A549 (cell line): ENCODE measurements around the gene SUPT3H. TPM values are rescaled to one million over a fixed set of nuclear protein-coding genes. Genes with fewer than 3 reads are reported as not detected.
"Not testable (repeated sequence)": the region's sequence is repeated elsewhere in the genome, so short reads cannot be mapped to it uniquely, and the experiment has no call there.

Experiments
- ATAC-seq, 2 experiments: fragments of 200-7000 bp in 1 of 2; fragments of >200 bp in 1 of 2; cut with Nextera tagmentation in 1 of 2; cut with Tn5 transposase in 1 of 2; 3 replicates each; pipeline versions ENCODE4 v1.8.0 to v1.9.1; 2018 to 2020; ENCODE audit warnings: mild to moderate bottlenecking in 1 of 2, moderate library complexity in 1 of 2
- CTCF ChIA-PET: fragments of 300-600 bp; sonication (Branson Sonifier 250); formaldehyde crosslinking; extraction: SDS; loops from one replicate; lab custom pipeline; 2021; ENCODE audit warnings: antibody characterized with exemption, inconsistent platforms; lab: Yijun Ruan, JAX
- POLR2A ChIA-PET: fragments of 350-600 bp; formaldehyde crosslinking; extraction: SDS; loops from one replicate; lab custom pipeline; 2021; ENCODE audit warnings: antibody characterized with exemption, inconsistent platforms; lab: Yijun Ruan, JAX
- DNase-seq, 2 experiments: peaks; one replicate each; pipeline versions ENCODE4 v3.0.0 to v3.0.0-alpha.2; 2011 to 2016; ENCODE audit warnings: low read depth in 1 of 2, low spot score in 1 of 2
- FAIRE-seq: peaks from 2 replicates; lab custom pipeline; 2011; peaks lifted over from hg19 to GRCh38; lab: Jason Lieb, UNC
- H3K27ac ChIP-seq, 2 experiments: fragments of >200 bp; sonication (Bioruptor Twin); formaldehyde crosslinking; 3 replicates each; pipeline ENCODE4 v1.5.1; 2016 to 2017
- H3K4me1 ChIP-seq: fragments of >200 bp; sonication (Bioruptor Twin); formaldehyde crosslinking; 3 replicates; pipeline ENCODE4 v1.6.1; 2016
- H3K4me2 ChIP-seq: fragments of >200 bp; sonication (Bioruptor Twin); formaldehyde crosslinking; 3 replicates; pipeline ENCODE4 v1.6.1; 2016
- H3K4me3 ChIP-seq: fragments of >200 bp; sonication (Bioruptor Twin); formaldehyde crosslinking; 3 replicates; pipeline ENCODE4 v1.5.1; 2016
- H3K9me3 ChIP-seq: fragments of >200 bp; sonication (Bioruptor Twin); formaldehyde crosslinking; 3 replicates; pipeline ENCODE4 v1.6.1; 2016
- BHLHE40 ChIP-seq: IDR thresholded peaks from 2 replicates; pipeline ENCODE4 v1.6.1; 2012; ENCODE audit warnings: low read depth, low read length, inconsistent platforms
- CBX2 ChIP-seq: fragments of 200-600 bp; sonication (generic); IDR thresholded peaks from 2 replicates; pipeline ENCODE4 v1.6.1; 2016; ENCODE audit warnings: low read depth, mild to moderate bottlenecking, borderline replicate concordance
- CBX8 ChIP-seq: fragments of 200-600 bp; sonication (generic); IDR thresholded peaks from 2 replicates; pipeline ENCODE4 v1.6.1; 2016
- CEBPB ChIP-seq, 2 experiments: fragments of >200 bp in 1 of 2; sonication (Bioruptor Twin) in 1 of 2; formaldehyde crosslinking in 1 of 2; IDR thresholded peaks; 2 replicates each; pipeline ENCODE4 v1.6.1; 2012 to 2016
- EHMT2 ChIP-seq: fragments of 200-600 bp; sonication (generic); IDR thresholded peaks from 2 replicates; pipeline ENCODE4 v1.6.1; 2016; ENCODE audit warnings: antibody characterized with exemption, low read depth, mild to moderate bottlenecking, moderate library complexity
- FOXS1 ChIP-seq: fragments of 250-450 bp; sonication (Bioruptor Pico); IDR thresholded peaks from 2 replicates; pipeline ENCODE4 v1.5.0; 2020; ENCODE audit warnings: mild to moderate bottlenecking, moderate library complexity
- HEYL ChIP-seq: fragments of 250-450 bp; sonication (Bioruptor Pico); IDR thresholded peaks from 2 replicates; pipeline ENCODE4 v1.8.0; 2021; ENCODE audit warnings: mild to moderate bottlenecking, moderate library complexity
- HMGXB4 ChIP-seq: fragments of 250-450 bp; sonication (Bioruptor Pico); IDR thresholded peaks from 2 replicates; pipeline ENCODE4 v1.5.0; 2021; ENCODE audit warnings: mild to moderate bottlenecking, moderate library complexity, borderline replicate concordance
- HOXB5 ChIP-seq: fragments of 250-450 bp; sonication (Bioruptor Pico); IDR thresholded peaks from 2 replicates; pipeline ENCODE4 v1.5.0; 2020; ENCODE audit warnings: mild to moderate bottlenecking, moderate library complexity
- KDM1A ChIP-seq: fragments of 200-600 bp; sonication (generic); IDR thresholded peaks from 2 replicates; pipeline ENCODE4 v1.6.1; 2016; ENCODE audit warnings: low read depth, mild to moderate bottlenecking
- POLR2A ChIP-seq: IDR thresholded peaks from 2 replicates; pipeline ENCODE4 v1.6.1; 2012; ENCODE audit warnings: mild to moderate bottlenecking, low read length
- RAD21 ChIP-seq, 2 experiments: fragments of >200 bp in 1 of 2; sonication (Bioruptor Twin) in 1 of 2; formaldehyde crosslinking in 1 of 2; IDR thresholded peaks in 1 of 2; conservative IDR thresholded peaks in 1 of 2; 2 replicates in 1 of 2; 3 replicates in 1 of 2; pipeline ENCODE4 v1.6.1; 2012 to 2018; ENCODE audit warnings: inconsistent platforms in 1 of 2
- RCOR1 ChIP-seq: fragments of 150-350 bp; IDR thresholded peaks from 2 replicates; pipeline ENCODE4 v1.6.1; 2014; ENCODE audit warnings: antibody characterized with exemption, low read length, low read depth
- TFCP2L1 ChIP-seq: fragments of 250-450 bp; sonication (Bioruptor Pico); IDR thresholded peaks from 2 replicates; pipeline ENCODE4 v1.5.0; 2021; ENCODE audit warnings: mild to moderate bottlenecking
- USF2 ChIP-seq: fragments of 450-650 bp; IDR thresholded peaks from 2 replicates; pipeline ENCODE4 v1.6.1; 2014; ENCODE audit warnings: antibody characterized with exemption
- ZSCAN20 ChIP-seq: fragments of 250-450 bp; sonication (Bioruptor Pico); IDR thresholded peaks from 2 replicates; pipeline ENCODE4 v1.8.0; 2022; ENCODE audit warnings: mild to moderate bottlenecking, moderate library complexity
- WGBS: methylation state at CpG from one replicate; pipeline ENCODE4 v1.1.6; 2017; ENCODE audit errors: missing lambda C conversion rate; 5-methylcytosine and 5-hydroxymethylcytosine counted together
- polyA plus RNA-seq, 4 experiments: library from polyadenylated mRNA; depleted of rRNA in 3 of 4; stranded (reverse); fragments of >200 nt; fragmentation: RNase III in 1 of 4; extraction: RNeasy Plus Mini Kit Qiagen cat#74134 plus additional on column Dnase treatment in 1 of 4; gene quantifications; 2 replicates in 3 of 4; 3 replicates in 1 of 4; pipeline ENCODE4 v1.2.3, GENCODE V29; 2011 to 2017
- TF ChIP-seq, protein P1 (sequence below): IDR thresholded peaks from 2 replicates; pipeline ENCODE4 v1.6.1; 2012
- TF ChIP-seq, protein P2 (sequence below): fragments of 200-600 bp; sonication (generic); IDR thresholded peaks from 2 replicates; pipeline ENCODE4 v1.6.1; 2016; ENCODE audit warnings: antibody characterized with exemption, mild to moderate bottlenecking, moderate library complexity

Gene SUPT3H
- polyA plus RNA-seq, 2 of the 4 experiments (the other 2 are of a cell fraction): 4.3 to 6.2 TPM

- POLR2A ChIA-PET: no interaction called here
- no peak for DNase-seq
- no peaks in the 10 kb centered on the region for H3K9me3 ChIP-seq
- no peak for TF ChIP-seq RCOR1
- TF ChIP-seq HOXB5 (CRISPR knock-in tag): no peak
- no peak for TF ChIP-seq HMGXB4 (CRISPR knock-in tag)
- TF ChIP-seq, protein P1, sequence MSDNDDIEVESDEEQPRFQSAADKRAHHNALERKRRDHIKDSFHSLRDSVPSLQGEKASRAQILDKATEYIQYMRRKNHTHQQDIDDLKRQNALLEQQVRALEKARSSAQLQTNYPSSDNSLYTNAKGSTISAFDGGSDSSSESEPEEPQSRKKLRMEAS: no peak
- no peak for TF ChIP-seq CBX8
- TF ChIP-seq ZSCAN20: no peak
- no peak for TF ChIP-seq FOXS1 (CRISPR knock-in tag)
- no peak for TF ChIP-seq CBX2
- no peak for TF ChIP-seq RAD21 (conservative IDR thresholded peaks at IDR 0.05 in 1 of 2, IDR thresholded peaks at IDR 0.05 in 1 of 2)
- TF ChIP-seq BHLHE40: no peak
- no peak for TF ChIP-seq TFCP2L1
- TF ChIP-seq CEBPB (IDR thresholded peaks at IDR 0.05): no peak
- TF ChIP-seq, protein P2, sequence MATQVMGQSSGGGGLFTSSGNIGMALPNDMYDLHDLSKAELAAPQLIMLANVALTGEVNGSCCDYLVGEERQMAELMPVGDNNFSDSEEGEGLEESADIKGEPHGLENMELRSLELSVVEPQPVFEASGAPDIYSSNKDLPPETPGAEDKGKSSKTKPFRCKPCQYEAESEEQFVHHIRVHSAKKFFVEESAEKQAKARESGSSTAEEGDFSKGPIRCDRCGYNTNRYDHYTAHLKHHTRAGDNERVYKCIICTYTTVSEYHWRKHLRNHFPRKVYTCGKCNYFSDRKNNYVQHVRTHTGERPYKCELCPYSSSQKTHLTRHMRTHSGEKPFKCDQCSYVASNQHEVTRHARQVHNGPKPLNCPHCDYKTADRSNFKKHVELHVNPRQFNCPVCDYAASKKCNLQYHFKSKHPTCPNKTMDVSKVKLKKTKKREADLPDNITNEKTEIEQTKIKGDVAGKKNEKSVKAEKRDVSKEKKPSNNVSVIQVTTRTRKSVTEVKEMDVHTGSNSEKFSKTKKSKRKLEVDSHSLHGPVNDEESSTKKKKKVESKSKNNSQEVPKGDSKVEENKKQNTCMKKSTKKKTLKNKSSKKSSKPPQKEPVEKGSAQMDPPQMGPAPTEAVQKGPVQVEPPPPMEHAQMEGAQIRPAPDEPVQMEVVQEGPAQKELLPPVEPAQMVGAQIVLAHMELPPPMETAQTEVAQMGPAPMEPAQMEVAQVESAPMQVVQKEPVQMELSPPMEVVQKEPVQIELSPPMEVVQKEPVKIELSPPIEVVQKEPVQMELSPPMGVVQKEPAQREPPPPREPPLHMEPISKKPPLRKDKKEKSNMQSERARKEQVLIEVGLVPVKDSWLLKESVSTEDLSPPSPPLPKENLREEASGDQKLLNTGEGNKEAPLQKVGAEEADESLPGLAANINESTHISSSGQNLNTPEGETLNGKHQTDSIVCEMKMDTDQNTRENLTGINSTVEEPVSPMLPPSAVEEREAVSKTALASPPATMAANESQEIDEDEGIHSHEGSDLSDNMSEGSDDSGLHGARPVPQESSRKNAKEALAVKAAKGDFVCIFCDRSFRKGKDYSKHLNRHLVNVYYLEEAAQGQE: no peak
- TF ChIP-seq USF2: no peak
- TF ChIP-seq KDM1A: no peak
- no peak for TF ChIP-seq EHMT2
- TF ChIP-seq POLR2A: no peak
- no peak for TF ChIP-seq HEYL
- H3K4me2 ChIP-seq: no peak overlapping the region
- H3K27ac ChIP-seq: no peak overlapping the region
- H3K4me1 ChIP-seq: no peaks in the 10 kb centered on the region
- no peak for FAIRE-seq
- CTCF ChIA-PET: no interaction called here
- 38% methylated on average over 3 of the region's 3 CpGs for WGBS
- H3K4me3 ChIP-seq: no peak overlapping the region
- ATAC-seq: no peak
These were observed 308.6 kb downstream of the SUPT3H start for GRCh38 chr6:45069091-45069490.

DNA sequence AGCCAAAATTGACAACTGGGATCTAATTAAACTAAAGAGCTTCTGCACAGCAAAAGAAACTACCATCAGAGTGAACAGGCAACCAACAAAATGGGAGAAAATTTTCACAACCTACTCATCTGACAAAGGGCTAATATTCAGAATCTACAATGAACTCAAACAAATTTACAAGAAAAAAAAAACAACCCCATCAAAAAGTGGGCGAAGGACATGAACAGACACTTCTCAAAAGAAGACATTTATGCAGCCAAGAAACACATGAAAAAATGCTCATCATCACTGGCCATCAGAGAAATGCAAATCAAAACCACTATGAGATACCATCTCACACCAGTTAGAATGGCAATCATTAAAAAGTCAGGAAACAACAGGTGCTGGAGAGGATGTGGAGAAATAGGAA, 310.3 kb downstream of the SUPT3H start:
- H3K4me1 ChIP-seq, CTCF ChIA-PET, H3K27ac ChIP-seq, POLR2A ChIA-PET, FAIRE-seq, H3K4me3 ChIP-seq, ATAC-seq, H3K9me3 ChIP-seq, H3K4me2 ChIP-seq, DNase-seq: not testable (repeated sequence)
- 80% methylated on average over 1 of the region's 1 CpG for WGBS

- H3K4me3 ChIP-seq, DNase-seq, H3K4me2 ChIP-seq, ATAC-seq, FAIRE-seq, POLR2A ChIA-PET, H3K4me1 ChIP-seq, CTCF ChIA-PET, H3K27ac ChIP-seq, H3K9me3 ChIP-seq: not testable (repeated sequence)
- 98% methylated on average over 11 of the region's 15 CpGs for WGBS
These were observed 315.1 kb downstream of the SUPT3H start for GRCh38 chr6:45062659-45063058.
